IPS DF 6.9 (cell line): ENCODE measurements around the gene PVR.

Experiments used
- DNase-seq: peaks from one replicate; pipeline ENCODE4 v3.0.0-alpha.2; 2013; ENCODE audit warnings: low read depth, low spot score
- H3K27ac ChIP-seq: one replicate; pipeline ENCODE4 v1.5.1; 2013; ENCODE audit warnings: low read length, control low read depth
- H3K27me3 ChIP-seq: 2 replicates; pipeline ENCODE4 v1.6.1; 2013; ENCODE audit warnings: mild to moderate bottlenecking, low read length; ENCODE audit not compliant: control insufficient read depth, insufficient read depth
- H3K36me3 ChIP-seq: 2 replicates; pipeline ENCODE4 v1.6.1; 2013; ENCODE audit warnings: low read length; ENCODE audit not compliant: control insufficient read depth, insufficient read depth
- H3K4me1 ChIP-seq: 2 replicates; pipeline ENCODE4 v1.6.1; 2013; ENCODE audit warnings: low read length; ENCODE audit not compliant: control insufficient read depth, insufficient read depth
- H3K4me3 ChIP-seq: 2 replicates; pipeline ENCODE4 v1.5.1; 2013; ENCODE audit warnings: mild to moderate bottlenecking, low read length
- H3K9me3 ChIP-seq: 2 replicates; pipeline ENCODE4 v1.6.1; 2013; ENCODE audit warnings: low read length, inconsistent platforms; ENCODE audit not compliant: control insufficient read depth, insufficient read depth
- WGBS: extraction: QIAGEN DNeasy Blood & Tissue Kit; methylation state at CpG from one replicate; pipeline ENCODE4 v1.1.7; 2013; ENCODE audit warnings: mixed read lengths, missing lambda C conversion rate; ENCODE audit not compliant: insufficient read length, insufficient coverage; 5-methylcytosine and 5-hydroxymethylcytosine counted together

Gene PVR

DNA sequence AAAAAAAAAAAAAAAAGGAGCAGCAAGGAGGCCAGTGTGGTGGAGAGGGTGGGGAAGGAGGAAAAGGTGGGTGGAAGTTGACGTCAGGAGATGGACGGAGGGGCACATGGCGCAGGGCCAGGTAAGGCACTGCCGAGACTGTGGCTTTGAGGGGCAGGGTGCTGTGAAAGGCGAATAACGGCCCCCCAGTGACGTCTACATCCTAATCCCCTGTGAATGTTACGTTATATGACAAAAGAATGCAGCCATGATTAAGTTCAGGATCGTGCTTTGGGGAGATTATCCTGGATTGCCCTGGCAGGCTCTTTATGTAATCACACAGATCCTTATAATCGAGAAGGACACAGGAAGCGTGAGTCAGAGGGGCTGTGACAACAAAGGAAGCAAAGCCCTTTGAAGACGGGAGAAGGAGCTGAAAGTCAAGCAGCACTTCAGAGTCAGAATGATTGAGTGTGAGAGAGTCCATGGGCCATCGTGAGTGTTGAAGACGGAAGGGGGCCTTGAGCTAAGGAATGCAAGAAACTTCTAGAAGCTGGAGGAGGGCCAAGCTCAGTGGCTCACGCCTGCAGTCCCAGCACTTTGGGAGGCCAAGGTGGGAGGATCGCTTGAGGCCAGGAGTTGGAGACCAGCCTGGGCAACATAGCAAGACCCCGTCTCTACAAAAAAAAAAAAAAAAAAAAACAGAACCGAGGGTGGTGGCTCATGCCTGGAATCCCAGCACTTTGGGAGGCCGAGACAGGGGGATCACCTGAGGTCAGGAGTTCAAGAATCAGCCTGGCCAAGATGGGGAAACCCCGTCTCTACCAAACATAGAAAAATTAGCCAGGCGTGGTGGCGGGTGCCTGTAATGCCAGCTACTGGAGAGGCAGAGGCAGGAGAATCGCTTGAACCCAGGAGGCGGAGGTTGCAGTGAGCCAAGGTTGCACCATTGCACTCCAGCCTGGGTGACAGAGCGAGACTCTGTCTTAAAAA lies 41.5 kb downstream of the PVR start:
- H3K4me1 ChIP-seq, result no peaks in the 10 kb centered on the region; the same call in 1 of the 2 replicates
- no CpG with 5 or more reads among the region's 25 CpGs for WGBS

GRCh38 chr19:44685877-44686276 lies 42.2 kb downstream of the PVR start:
- no CpG with 5 or more reads among the region's 4 CpGs for WGBS
- no peak for DNase-seq
- no peaks in the 10 kb centered on the region for H3K36me3 ChIP-seq
- H3K27ac ChIP-seq, result no peak overlapping the region
- no peaks in the 10 kb centered on the region for H3K9me3 ChIP-seq
- H3K4me3 ChIP-seq, result no peak overlapping the region
- H3K4me1 ChIP-seq, result no peaks in the 10 kb centered on the region; the same call in 1 of the 2 replicates
- H3K27me3 ChIP-seq, result no peaks in the 10 kb centered on the region

More for the DNA sequence above, 41.5 kb downstream of the PVR start:
- Histone ChIP-seq H3K4me3 (no peak overlapping the region), H3K9me3 (no peaks in the 10 kb centered on the region), H3K36me3 (no peaks in the 10 kb centered on the region), H3K27me3 (no peaks in the 10 kb centered on the region), H3K27ac (no peak overlapping the region)
- no peak for DNase-seq

- no peak for DNase-seq
- H3K4me3 ChIP-seq, result no peak overlapping the region
Measured at GRCh38 chr19:44686896-44687295, 43.2 kb downstream of the PVR start.

DNA sequence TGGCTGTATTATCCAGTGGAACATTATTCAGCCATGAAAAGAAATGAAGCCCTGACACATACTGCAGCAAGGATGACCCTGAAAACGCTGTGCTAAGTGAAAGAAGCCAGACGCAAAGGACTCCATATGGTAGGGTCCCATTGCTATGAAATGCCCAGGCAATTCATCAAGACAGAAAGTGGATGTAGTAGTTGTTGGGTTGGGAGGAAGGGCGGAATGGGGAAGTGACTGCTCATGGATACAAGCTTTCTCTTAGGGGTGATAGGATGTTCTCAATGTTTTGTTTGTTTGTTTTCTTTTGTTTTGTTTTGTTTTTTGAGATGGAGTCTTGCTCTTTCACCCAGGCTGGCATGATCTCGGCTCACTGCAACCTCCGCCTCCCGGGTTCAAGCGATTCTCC lies 44.2 kb downstream of the PVR start:
- H3K4me1 ChIP-seq, result peaks cover 2% of the 10 kb centered on the region
- WGBS, result no CpG with 5 or more reads among the region's 7 CpGs
- H3K27ac ChIP-seq, result no peak overlapping the region
- no peak for DNase-seq
- no peak overlapping the region for H3K4me3 ChIP-seq
- no peaks in the 10 kb centered on the region for H3K36me3 ChIP-seq
- no peaks in the 10 kb centered on the region for H3K9me3 ChIP-seq
- no peaks in the 10 kb centered on the region for H3K27me3 ChIP-seq

More at GRCh38 chr19:44686896-44687295, 43.2 kb downstream of the PVR start:
- Histone ChIP-seq H3K4me1 (no peaks in the 10 kb centered on the region; the same call in 1 of the 2 replicates), H3K27ac (no peak overlapping the region), H3K9me3 (no peaks in the 10 kb centered on the region), H3K27me3 (no peaks in the 10 kb centered on the region), H3K36me3 (no peaks in the 10 kb centered on the region)
- WGBS, result no CpG with 5 or more reads among the region's 4 CpGs

DNA sequence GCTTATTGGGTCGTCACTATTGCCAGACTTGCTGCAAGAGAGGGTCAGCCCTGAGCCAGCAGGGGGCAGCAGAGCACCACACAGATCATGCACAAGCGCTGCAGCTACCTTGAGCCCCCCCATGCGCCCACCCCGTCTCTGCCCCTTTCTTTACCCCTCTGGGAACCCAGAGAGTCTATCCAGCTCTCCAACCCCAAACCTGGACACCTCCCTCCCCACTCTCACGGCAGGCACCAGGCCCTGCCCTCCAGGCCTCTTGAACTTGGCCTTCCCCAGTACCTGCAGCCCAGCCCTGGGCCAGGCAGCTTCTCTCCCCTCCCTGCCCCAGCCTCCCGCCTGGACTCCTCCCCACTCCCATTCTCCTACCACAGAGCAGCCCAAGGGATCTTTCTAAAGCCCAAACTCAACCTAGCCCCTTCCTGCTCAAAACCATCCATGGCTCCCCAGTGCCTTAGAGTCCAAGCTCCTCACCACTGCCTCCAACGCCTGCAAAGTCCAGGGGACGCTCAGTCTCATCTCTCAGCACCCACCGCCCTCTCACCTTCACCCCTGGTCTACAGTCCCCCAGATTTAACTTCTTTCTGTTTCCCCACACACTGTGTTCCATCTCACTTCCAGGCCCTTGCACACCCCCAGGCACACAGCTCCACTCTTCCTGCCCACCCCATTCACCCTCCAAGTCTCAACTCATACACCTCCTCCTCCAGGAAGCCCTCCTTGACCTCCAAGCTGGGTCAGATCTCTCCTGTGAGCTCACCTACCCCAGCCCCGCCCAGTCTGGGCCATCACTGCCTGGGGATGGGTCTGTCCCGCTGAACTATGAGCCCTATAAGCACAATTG lies 45.8 kb downstream of the PVR start:
- H3K4me1 ChIP-seq, result peaks cover 2% of the 10 kb centered on the region
- no peaks in the 10 kb centered on the region for H3K36me3 ChIP-seq
- DNase-seq, result peak; percentile 64
- no peaks in the 10 kb centered on the region for H3K9me3 ChIP-seq
- no peak overlapping the region for H3K27ac ChIP-seq
- H3K4me3 ChIP-seq, result no peak overlapping the region
- no CpG with 5 or more reads among the region's 11 CpGs for WGBS
- H3K27me3 ChIP-seq, result no peaks in the 10 kb centered on the region

- H3K27ac ChIP-seq, result no peak overlapping the region
- WGBS, result no CpG with 5 or more reads among the region's 3 CpGs
- no peaks in the 10 kb centered on the region for H3K9me3 ChIP-seq
- DNase-seq, result no peak
- no peaks in the 10 kb centered on the region for H3K36me3 ChIP-seq
- H3K4me1 ChIP-seq, result peaks cover 2% of the 10 kb centered on the region
- H3K27me3 ChIP-seq, result no peaks in the 10 kb centered on the region
- H3K4me3 ChIP-seq, result no peak overlapping the region
Measured at GRCh38 chr19:44690131-44690440, 46.4 kb downstream of the PVR start.

GRCh38 chr19:44692379-44692721 lies 48.6 kb downstream of the PVR start:
- no peak overlapping the region for H3K27ac ChIP-seq
- no peaks in the 10 kb centered on the region for H3K9me3 ChIP-seq
- H3K4me1 ChIP-seq, result peaks cover 3% of the 10 kb centered on the region
- no peaks in the 10 kb centered on the region for H3K36me3 ChIP-seq
- DNase-seq, result no peak
- no peaks in the 10 kb centered on the region for H3K27me3 ChIP-seq
- WGBS, result no CpG with 5 or more reads among the region's 5 CpGs
- no peak overlapping the region for H3K4me3 ChIP-seq

- H3K27ac ChIP-seq, result no peak overlapping the region
- WGBS, result no CpG with 5 or more reads among the region's 2 CpGs
Measured at GRCh38 chr19:44694184-44694579, 50.5 kb downstream of the PVR start.

GRCh38 chr19:44696939-44697669 lies 53.4 kb downstream of the PVR start:
- DNase-seq, result no peak
- Histone ChIP-seq H3K9me3 (no peaks in the 10 kb centered on the region), H3K4me1 (peaks cover 3% of the 10 kb centered on the region; the same call in 1 of the 2 replicates), H3K4me3 (no peak overlapping the region), H3K27me3 (no peaks in the 10 kb centered on the region), H3K27ac (no peak overlapping the region), H3K36me3 (no peaks in the 10 kb centered on the region; the same call in 1 of the 2 replicates)
- WGBS, result no CpG with 5 or more reads among the region's 22 CpGs

More at GRCh38 chr19:44694184-44694579, 50.5 kb downstream of the PVR start:
- H3K36me3 ChIP-seq, result no peaks in the 10 kb centered on the region
- no peaks in the 10 kb centered on the region for H3K9me3 ChIP-seq
- H3K4me1 ChIP-seq, result peaks cover 5% of the 10 kb centered on the region
- H3K27me3 ChIP-seq, result no peaks in the 10 kb centered on the region
- H3K4me3 ChIP-seq, result no peak overlapping the region
- DNase-seq, result no peak

GRCh38 chr19:44697670-44698034 lies 53.9 kb downstream of the PVR start:
- Histone ChIP-seq H3K27me3 (no peaks in the 10 kb centered on the region), H3K9me3 (no peaks in the 10 kb centered on the region), H3K4me3 (no peak overlapping the region), H3K27ac (no peak overlapping the region), H3K36me3 (no peaks in the 10 kb centered on the region; the same call in 1 of the 2 replicates), H3K4me1 (peaks cover 3% of the 10 kb centered on the region; the same call in 1 of the 2 replicates)
- WGBS, result no CpG with 5 or more reads among the region's 4 CpGs
- no peak for DNase-seq
